Left colon (tissue), 2 donors: ENCODE results near the gene FLRT3. TPM values are rescaled to one million over a fixed set of nuclear protein-coding genes. Genes with fewer than 3 reads are reported as not detected.
A peak's percentile ranks its signal among the peaks of the same experiment; 100 is the strongest.

Source experiments
- ATAC-seq: fragments of 200-7000 bp; cut with Tn5 transposase; one replicate; pipeline ENCODE4 v1.9.1; 2020; ENCODE audit warnings: mild to moderate bottlenecking, moderate library complexity
- DNase-seq, 2 donors: peaks; one replicate each; pipeline ENCODE4 v3.0.0-alpha.2; 2020
- intact Hi-C, 2 donors: fragments of 100-400 bp; cut with DNase I in 1 of 2; cut with micrococcal nuclease in 1 of 2; formaldehyde crosslinking; loops; one replicate each; pipeline versions ENCODE4 v1.11.2 to v1.14.0; 2022; cut with DNase I, micrococcal nuclease
- long read RNA-seq: library from polyadenylated mRNA; unstranded; transcript quantifications from one replicate; pipeline ENCODE4 v2.0.0, GENCODE V29; 2021
- total RNA-seq, 2 donors: library from RNA; stranded (reverse); fragmentation: NEBNext Ultra II Directional; extraction: Animal tissue kit (Norgen Biotek cat#: 25700); gene quantifications; one replicate each; pipeline ENCODE4 v1.2.1, GENCODE V29; 2021
- donor health status: DM: no; HTN: no; CAD: no.
- donor health status: DM: yes; HTN: yes; CAD: no.

The FLRT3 gene
- total RNA-seq = 1 to 10 TPM; 1.3 to 4.2 TPM
- long read RNA-seq, partial matches to known transcripts = 0 of 3 reads
- long read RNA-seq, other reads (novel, unspliced or antisense) = 1 of 3 reads

DNA sequence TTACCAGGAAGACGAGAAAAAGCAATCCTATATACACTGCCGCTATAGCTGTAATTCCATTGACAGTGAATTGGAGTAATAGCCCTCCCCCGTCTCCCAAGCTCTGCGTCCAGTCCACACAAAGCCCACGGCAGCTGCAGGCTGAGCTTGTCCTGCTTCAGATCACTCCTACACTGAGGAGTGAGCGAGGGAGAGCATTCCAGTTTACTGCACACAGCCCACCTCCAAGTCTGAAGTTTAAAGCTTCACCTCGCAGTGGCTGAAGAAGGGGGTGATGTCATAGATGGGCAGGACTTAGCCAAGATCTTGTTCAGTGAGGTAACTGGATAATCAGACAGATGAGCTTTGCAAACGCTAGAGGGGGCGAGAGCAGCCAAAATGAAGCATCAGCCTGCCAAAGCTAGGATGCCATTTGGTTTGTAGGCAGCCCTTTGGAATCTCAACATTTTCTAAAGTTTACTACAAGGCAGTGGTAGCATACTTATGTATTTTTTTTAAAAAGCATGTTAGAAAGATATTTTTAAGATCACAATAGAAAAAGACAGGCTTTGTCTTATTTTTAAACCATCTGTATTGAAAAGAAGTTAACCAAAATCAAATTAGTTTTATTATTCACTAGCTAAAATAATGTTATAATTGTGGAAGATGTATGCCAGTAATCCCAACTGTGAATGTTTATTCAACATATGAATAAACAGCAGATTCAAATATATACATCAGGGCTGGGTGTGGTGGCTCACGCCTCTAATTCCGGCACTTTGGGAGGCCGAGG is at the start of gene FLRT3:
TSS of gene FLRT3 (minus strand) at position 213 of the 772 bp plus-strand sequence. CDS start 10,106 bp downstream, outside the sequence.
- intact Hi-C loops = no loop called here
- ATAC-seq (peak; percentile 98), DNase-seq (peak; percentile 72 to 79)

DNA sequence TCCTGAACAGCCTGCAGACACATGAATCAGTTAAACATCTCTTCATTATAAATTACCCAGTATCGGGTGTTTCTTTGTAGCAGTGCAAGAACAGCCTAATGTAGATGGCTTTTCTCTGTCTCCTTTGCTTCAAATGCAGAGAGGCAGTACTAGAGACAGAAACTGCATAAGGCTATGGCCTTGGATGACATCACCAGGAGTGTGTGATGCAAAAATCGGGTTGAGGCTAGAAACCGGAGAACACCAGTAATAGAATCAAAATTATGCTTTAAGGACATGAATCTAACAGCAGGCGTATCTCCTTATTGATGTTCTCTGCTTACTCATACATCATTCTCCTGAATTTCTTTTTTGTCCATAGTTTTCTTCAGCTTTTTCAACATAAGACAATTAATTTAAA is 49.3 kb upstream of the FLRT3 start:
- intact Hi-C loops = no loop called here
- ATAC-seq (no peak), DNase-seq (no peak)

DNA sequence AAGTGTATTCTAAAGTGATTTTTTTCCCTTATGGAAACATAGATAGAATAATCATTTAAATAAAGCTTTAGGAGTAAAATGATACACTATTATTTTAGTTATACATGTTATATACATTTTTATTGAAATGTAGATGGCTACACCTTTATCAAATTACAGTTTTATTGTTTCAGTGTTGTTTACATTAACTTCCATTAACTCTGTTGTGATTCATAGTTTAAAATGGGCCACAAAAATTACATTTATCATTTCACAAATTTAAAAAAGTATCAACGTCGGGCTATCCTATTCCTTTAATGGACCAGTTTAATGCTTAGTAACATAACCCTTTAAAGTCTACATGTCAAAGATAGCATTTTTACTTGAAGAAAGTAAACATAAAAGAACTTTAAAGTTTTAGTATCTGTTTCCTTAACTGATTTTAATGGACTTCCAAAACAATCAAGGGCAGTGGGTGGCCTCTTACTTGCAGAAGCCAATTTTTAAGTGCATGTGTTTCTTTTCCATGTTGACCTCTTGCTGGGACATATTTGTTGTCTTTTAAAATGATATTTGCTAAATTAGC is 47.8 kb upstream of the FLRT3 start:
- intact Hi-C loops = no loop called here
- no peak for DNase-seq
- ATAC-seq = no peak

DNA sequence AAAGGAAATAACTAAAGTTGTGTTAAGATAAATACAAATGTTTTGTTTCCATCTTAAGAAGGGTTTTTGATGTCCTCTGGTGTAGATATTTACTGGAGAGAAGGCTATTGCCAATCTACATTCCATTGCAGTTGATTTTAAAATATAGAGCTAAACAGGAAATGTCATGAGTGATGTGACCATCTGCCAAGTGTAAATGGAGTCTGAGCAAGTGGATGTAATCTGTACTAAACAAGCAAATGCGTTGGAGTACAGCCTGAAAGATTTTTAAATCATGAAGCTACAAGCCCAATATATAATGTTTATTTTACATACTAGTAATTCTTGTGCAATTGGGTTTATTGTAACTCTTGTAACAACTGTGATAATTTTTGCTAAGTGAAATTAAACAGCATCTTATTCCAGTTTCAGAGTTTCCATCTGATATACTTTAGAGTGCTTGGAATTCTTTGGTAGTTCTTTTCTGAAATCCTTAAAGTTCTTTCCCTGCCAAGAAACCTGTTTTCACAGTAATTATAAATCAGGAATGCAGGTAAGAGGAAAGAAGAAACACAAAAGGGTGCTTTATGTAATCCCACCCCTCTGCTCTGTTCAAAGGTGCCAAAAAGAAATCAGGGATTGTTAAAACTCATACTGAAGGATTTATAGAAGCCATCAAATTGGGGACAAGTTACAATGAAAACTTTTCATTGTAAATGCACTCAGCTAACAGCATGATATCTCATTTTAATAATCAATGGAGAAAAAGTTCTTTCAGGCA is 47.2 kb upstream of the FLRT3 start:
- DNase-seq (no peak), ATAC-seq (no peak)
- intact Hi-C loops = no loop called here

DNA sequence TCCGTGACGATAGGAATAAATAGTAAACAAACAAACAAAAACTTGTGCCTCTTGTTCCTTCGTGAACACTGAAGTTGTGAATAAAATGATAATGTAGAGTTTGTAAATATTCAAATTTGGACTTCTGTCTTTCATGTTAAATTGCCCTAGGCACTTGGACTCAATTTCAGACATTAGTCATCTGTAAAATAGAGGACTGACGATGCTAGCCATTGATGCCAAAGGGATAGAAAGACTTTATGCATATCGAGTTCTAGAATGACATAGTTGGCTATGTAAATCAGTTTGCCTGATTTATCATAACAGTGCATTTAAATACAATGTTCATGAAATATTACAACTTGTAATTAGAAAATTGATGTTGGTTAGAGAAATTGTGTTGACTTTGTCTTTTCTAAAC is 45.9 kb upstream of the FLRT3 start:
- intact Hi-C loops = no loop called here
- no peak for ATAC-seq
- DNase-seq = no peak

DNA sequence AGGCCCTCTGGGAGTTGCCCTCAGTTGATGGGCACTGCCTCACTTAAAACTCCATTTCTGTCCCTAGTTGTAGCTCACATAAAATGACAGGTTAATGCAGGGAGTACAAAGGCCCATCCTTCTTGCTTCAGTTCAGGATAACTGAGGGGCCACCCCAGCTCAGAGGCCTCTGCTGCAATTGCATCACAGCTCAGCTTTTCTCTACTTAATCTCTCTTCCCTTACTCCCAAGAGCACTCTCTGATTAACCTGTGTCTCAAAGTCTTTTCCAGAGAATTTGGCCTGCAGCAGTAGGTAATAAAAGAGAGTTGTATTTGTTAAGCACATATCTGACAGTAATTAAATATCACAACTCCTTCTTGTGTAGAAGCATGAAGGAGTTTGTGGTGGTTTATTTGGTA is 40.9 kb upstream of the FLRT3 start:
- intact Hi-C loops = no loop called here
- ATAC-seq = no peak
- DNase-seq = no peak

GRCh38 chr20:14375416-14375985 is 38.1 kb upstream of the FLRT3 start:
- ATAC-seq = no peak
- intact Hi-C loops = no loop called here
- DNase-seq = no peak

- intact Hi-C loops = no loop called here
- ATAC-seq = no peak
Observed at GRCh38 chr20:14374196-14374595, 36.8 kb upstream of the FLRT3 start.

GRCh38 chr20:14361509-14362345 is 24.3 kb upstream of the FLRT3 start:
- intact Hi-C loops = no loop called here
- DNase-seq (no peak), ATAC-seq (no peak)

More at GRCh38 chr20:14374196-14374595, 36.8 kb upstream of the FLRT3 start:
- no peak for DNase-seq

DNA sequence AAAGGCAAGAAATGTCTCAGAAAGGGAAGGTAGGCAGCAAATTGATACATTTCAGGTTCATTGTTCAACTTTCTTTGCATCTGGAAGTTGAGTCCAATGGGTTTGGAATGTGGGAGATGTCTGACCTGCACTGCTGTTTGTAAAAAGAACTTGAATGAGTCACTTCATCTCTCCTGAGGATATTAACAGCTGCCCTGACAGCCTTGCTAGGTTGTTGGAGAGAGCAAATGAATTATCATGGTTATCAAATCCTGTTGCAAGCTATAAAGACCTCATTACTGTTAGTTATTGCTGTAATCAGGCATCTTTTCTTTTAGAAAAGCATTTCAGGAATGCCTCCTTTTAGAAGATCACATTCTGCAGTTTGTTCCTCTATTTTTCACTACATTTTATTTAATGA is 23.0 kb upstream of the FLRT3 start:
- DNase-seq (no peak), ATAC-seq (no peak)
- intact Hi-C loops = no loop called here

DNA sequence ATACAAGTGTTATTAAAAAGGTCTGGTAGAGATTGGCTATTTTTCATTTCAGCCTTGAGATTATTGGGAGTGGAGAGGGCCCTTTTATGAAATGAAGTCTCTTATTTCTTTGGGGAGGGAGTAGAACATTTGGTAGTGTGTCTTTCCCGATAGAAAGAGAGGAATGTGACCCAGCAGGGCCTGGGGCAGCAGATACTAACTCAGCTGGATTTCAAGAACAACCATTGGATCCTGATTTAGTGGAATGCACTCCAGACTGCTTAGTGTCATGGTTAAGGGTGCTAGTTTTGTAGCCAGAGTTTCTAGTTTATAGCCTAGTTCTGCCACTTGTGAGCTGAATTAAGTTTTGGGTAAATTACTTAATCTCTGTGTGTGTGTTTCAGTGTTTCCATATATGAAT is 18.4 kb upstream of the FLRT3 start:
- DNase-seq = no peak
- intact Hi-C loops = no loop called here
- no peak for ATAC-seq

- DNase-seq = no peak
- no peak for ATAC-seq
- intact Hi-C loops = no loop called here
Observed at GRCh38 chr20:14344746-14345145, 7.3 kb upstream of the FLRT3 start.

DNA sequence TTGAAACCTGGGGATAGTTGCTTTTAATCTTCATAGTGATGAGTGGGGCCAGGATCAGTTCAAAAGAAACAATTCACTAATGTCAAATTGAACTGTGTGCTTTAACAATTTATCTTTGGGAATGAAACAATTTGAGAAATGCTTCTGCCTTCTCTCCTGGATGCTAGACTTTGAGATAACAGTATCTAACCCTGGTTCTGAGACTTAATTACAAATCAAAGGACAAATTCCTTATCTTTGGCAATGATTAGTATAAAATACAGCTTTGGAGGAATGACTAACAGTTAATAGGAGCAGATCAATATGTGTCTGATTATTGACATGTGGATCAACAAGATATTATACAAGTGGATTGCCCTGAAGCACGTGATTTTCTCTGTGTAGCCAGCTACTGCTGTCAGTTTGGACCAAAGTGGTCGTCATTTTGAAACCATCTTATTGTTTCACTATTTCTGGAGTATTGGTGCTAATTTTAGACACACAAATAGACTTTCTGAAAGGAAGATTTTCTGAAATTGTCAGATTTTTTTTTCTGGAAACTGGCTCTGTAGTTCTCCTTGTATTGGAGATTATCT is 6.2 kb upstream of the FLRT3 start:
- no peak for ATAC-seq
- DNase-seq = no peak
- intact Hi-C loops = no loop called here

GRCh38 chr20:14342918-14343317 is 5.5 kb upstream of the FLRT3 start:
- intact Hi-C loops = no loop called here
- no peak for DNase-seq
- peak; percentile 88 for ATAC-seq

DNA sequence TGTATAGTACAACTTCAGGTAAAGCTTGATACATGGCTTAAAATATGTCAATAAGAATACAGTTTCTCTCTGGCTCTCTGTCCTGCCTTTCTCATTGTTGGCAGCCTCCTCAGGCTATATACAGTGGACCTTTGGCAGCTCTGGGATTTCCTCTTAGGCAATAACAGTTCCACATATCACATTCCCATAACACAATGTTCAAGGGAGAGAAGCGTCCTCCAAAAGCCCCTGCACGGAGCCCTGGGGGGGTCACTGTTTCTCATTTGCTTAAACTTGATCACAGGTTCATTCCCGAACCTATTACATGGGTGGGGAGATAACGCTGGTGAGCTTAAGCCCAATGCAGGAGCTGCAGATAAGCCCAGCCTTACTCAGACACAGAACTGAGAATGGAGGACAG is 4.4 kb upstream of the FLRT3 start:
- ATAC-seq = peak; percentile 19
- intact Hi-C loops = no loop called here
- DNase-seq = no peak

DNA sequence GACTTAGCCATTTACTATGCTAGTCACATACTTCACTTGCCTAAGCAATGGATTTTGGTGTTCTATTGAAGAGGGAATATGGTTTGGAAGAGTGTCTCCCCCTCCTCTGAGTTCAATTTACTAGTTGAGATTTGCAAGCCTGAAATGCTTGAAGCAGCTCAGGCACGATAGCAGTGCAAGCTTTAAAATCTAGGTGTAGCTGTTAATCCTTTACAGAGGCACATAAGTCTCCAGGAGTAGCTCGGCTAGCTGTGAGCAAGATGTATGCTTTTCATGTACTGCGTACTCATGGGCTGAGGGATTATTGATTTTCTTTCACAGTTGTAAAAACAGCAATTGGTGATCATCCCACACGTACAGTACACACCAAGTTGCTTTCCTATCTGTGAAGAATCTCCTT is 726 bp downstream of the FLRT3 start:
- DNase-seq = no peak
- peak; percentile 69 for ATAC-seq
- intact Hi-C loops = no loop called here

DNA sequence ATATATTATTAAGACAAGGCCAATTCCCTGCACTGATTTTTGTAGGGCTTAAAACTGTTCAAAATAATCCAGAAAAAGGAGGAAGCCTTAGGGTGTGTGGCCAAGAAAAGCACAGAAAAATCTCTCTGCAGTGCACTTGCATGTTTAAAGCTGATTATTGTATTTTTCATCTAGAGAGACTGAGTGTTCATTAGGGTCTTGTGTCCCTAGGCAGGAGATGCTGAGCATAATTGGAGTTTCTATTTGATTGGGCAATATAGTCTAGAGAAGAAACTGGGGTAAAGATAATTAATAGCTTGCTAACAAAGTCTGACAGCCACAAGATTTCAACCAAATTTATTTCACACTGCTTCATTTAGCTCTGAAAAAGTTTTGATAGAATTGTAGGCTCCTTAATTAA is 2.4 kb downstream of the FLRT3 start:
- intact Hi-C loops = no loop called here
- no peak for ATAC-seq
- DNase-seq = no peak

DNA sequence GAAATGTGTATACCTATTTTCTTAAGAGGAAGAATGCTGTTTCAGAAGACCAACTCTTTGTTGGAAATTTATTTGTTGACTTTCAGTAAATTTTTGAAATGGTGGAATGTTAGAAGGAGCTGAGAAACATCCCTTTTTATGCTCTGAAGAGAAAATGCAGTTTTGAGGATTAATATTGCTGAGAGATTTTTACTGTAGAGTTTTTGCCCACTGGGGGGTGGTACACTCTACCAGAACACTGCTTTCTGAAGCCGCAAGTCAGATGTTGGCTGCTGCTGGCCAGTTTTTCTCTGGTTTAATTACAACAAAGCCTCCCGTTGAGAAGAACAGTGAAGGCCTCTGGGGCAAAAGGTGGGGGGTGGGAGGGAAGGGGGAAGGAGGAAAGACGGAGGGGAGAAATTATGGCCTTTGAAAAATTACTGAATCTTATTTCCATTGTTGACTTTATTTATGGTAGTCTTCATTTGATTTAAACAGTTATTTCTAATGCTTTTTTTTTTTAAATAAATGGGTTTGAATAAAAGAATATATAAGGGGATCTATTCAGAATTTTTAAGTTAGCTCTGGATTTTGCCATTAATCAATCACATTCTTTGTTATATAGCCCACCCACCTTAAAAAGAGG is 3.0 kb downstream of the FLRT3 start:
- ATAC-seq (no peak), DNase-seq (no peak)
- intact Hi-C loops = no loop called here
